HG03095 (cell line): ENCODE data around the gene NTN1.

Source experiments
- ATAC-seq: cut with Tn5 transposase; IDR thresholded peaks from one replicate; pipeline ENCODE4 v1.9.1; 2021; ENCODE audit warnings: moderate library complexity; ENCODE audit not compliant: unreplicated experiment

The NTN1 gene

DNA sequence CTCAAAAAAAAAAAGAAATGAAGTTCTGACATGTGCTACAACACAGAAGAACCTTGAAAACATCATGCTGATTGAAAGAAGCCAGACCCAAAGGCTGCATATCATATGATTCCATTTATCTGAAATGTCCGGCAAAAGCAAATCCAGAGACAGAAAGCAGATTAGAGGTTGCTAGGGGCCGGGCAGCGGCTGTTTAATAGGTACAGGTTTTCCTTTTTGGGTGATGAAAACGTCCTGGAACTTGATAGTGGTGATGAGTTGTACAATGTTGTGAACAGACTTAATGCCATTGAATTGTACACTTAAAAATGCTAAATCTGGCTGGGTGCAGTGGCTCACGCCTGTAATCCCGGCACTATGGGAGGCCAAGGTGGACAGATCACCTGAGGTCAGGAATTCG is 166.5 kb downstream of the NTN1 start:
- no peak for ATAC-seq

DNA sequence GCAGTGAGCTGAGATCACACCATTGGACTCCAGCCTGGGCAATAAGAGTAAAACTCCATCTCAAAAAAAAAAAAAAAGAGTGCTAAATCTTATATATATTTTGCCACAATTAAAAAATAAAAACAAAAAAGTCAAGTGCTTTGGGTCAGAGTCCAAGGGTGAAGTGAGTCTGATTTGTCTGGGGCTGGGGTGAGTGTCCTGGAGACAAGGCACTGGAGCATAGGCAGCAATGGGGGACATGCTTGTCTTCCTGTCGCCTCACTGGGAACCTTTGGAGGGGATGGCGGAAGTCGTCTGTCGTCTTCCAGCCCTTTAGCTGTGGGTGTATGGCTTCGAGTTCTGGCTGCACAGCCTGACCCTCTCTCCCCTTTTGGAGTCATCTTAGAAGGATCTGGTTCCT is 167.1 kb downstream of the NTN1 start:
- no peak for ATAC-seq

- no peak for ATAC-seq
Observed at GRCh38 chr17:9189870-9190269, 168.6 kb downstream of the NTN1 start.

DNA sequence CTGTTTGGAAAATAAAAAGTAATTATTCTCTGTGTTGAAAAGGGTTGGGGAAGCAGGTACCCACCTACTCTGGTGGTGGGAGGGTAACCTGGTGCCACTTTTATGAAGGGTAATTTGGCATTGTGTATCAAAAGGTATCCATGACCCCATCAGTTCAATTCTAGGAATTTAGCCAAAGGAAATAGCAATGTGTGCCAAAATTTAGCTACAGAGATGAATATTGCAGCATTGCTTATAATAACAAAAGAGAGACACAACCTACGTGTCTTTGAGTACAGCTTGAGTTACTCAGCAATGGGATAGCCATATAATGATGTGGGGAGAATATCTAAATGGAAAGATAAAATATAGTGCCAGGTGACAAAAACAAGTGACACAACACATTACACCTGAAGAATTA is 170.7 kb downstream of the NTN1 start:
- no peak for ATAC-seq

DNA sequence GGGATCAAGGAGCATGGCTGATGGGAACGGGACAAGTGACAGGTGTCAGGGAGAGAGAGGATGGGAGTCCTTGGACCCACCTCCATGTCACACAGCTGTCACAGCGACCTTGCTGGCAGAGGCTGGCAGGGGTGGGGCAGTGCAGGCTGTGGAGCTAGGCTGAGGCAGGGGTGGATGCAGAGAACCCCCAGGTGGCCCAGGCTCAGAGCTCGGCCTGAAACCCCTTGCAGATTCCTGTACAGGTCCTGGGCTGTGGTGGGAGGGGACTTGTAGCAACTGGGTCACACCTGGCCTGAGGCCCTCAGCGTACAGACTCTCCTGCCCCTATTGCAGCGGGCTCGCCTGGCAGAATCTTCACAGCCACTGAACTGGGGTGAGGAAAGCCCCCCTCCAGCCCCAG is 174.1 kb downstream of the NTN1 start:
- no peak for ATAC-seq

- no peak for ATAC-seq
Observed at GRCh38 chr17:9195961-9196670, 174.8 kb downstream of the NTN1 start.

DNA sequence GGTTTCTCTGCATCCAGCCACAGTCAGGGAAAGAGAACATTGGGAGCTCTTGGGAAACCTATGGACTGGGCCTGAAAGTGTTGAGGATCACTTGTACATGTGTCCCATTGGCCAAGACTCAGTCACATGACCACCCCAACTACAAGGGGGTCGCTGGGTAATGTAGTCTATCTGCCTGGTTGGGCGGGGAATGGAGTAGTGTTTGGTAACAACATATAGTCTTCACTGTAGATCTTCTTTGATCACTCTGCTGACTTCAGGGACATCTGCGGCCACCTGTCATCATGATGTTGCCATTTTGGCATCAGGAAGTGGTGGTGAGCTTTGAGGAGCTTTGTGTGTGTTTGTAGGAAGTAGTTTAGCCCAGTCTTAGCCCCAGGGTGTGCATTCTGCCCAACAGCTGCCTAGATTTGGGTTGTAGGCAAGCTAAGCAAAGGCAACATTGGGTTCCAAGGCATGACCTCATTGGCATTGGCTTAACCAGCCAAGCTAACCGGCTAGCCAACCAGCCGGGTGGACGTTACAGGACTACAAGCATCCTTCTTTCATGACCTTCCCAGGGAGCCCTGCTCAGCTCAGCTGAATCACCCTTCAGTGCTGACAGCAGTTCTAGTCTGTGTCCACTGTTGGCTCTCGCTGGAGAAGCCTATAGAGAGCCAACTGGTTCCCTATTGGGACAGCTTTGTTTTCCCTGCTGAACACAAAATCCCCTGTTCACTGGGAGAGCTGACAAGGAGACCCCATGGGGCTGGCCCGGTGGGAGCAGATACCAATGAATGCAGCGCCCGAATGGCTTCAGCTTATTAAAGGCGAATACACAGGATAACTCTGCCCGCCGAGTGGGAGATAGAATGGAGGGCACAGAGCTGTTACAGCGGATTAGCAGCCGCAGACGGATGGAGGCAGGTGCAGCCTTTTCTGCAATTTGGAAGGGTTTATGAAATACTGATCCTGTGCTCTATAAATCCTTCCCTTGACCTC is 178.6 kb downstream of the NTN1 start:
- ATAC-seq, result no peak

- peak; percentile 60 for ATAC-seq
Observed at GRCh38 chr17:9200699-9201359, 179.5 kb downstream of the NTN1 start.

DNA sequence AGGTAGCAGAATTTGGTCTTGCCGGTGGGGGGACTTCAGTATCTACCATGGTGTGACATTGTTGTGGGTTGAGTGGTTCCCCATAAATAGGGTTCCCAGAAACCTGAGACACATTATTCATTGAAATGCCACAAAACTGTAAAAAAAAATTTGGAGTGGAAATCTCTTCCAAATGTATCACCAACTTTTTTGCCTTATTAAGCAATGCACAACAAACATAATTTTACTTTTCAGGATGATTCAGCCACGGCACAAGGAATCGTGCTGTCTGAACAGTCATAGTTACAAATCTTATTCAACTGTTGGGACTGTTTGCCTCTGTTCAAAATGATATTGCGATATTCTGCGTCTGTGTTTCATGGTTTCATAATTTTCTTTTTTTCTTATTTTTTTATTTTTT is 181.2 kb downstream of the NTN1 start:
- no peak for ATAC-seq

GRCh38 chr17:9203771-9204425 is 182.6 kb downstream of the NTN1 start:
- no peak for ATAC-seq

DNA sequence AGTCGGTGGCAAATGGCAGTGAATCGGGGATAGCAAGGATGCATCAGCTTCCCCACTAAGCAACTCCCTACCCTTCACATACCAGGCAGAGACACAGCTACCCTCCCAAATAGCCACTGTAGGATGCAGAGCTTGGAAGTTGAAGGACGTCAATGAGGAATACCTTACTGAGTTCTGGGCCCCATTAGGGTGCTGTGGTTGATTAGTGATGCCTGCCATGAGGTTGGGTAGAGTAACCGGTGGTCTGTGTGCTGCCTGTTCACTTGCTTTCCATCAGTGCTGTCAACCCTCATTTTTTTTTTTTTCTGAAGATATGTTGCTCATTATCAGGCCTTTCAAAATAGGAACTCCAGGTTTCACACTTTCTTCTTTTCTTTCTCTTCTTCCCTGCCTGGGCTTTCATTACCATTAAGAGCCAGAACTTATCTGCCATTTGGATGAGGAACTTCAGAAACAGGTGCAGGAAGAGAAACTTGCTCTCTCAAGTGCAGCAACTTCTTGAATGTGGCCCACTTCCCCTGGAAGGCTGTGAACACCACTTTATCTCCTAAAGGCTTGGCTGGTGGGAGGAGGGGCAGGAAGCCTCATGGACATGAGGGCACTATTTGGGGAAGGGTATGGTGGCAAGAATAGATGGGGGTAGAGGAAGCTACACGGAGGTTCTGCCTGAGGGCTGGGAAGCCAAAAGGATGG is 183.5 kb downstream of the NTN1 start:
- ATAC-seq, result no peak

DNA sequence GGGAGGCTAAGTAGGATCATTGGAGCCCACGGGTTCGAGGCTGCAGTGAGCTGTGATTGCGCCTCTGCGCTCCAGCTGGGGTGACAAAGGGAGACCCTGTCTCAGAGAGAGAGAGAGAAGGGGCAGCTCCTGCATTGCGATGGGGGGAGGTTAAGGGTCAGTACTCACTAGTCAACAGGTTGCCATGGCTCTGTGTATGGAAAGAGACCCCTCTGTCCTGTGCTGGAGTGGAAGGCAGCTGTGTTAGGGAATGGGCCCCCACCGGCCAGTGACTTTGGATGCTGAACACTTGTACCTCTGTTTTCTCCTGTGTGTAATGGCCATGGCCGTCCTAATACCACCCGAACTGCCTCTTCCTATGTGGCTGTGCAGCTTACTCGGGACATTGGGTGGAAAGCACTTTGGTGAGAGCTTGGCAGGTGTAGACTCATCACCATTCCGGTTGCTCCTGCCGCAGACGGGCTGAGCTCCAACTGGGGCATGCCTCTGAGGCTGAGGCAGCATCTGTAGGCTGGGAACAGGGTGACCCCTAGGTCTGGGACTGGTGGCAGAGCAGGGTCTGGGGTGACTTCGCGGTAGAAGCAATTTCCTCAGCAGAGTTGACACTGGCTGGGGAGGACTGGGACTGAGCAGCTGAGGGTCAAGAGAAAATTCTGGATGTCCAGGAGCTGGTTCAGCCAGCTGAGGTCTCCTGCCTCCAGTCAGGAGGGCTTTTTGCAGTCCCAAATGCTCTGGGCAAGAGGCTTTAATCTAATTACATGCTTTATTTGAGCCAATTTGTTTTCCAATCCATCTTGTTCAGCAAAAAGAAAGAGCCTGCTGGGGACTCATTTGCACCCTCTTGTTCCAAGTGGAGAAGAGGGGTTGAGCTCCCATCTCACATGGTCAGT is 184.5 kb downstream of the NTN1 start:
- ATAC-seq, result no peak

DNA sequence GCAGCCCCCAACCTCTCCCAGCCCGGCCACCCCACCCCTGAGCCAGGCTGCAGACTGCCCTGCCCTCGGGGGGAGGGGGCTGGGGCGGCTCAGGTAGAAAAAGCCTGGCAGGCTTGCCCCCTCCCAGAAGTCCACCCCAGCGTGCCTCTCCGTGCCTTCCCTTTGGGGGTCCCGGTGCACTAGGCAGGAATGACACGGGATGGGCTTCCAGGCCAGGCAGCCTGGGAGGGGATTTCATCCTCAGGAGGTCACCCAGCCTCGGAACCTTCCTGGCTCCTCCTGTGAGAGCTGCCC is 185.0 kb downstream of the NTN1 start:
- no peak for ATAC-seq

DNA sequence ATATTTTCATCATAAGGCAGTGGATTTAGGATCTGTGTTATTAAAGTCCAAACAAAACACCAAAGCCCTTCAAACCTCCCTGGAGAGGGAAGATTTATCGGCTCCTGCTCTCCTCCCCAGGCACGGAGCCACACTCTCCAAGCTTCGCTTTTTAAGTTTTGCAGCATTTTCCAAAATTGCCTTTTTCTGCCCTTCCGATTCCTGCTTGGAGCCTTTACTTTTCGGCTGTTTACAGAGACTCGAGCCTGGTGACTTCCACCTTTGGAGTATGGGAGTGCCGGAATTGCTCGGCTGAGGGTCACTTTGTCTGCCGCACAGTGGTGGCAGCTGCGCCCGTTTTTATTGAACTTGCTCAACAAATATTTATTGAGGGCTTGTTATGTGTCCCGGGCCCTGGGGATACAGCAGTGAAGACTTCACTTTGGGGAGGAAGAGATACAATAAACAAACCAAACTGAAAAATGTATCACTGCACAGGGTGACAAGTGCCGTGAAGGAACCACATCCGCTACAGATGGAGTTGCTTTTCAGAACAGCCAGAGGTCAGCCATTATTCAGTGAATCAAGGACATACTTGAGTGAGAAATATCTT is 185.5 kb downstream of the NTN1 start:
- no peak for ATAC-seq

GRCh38 chr17:9208381-9209105 is 187.2 kb downstream of the NTN1 start:
- no peak for ATAC-seq

DNA sequence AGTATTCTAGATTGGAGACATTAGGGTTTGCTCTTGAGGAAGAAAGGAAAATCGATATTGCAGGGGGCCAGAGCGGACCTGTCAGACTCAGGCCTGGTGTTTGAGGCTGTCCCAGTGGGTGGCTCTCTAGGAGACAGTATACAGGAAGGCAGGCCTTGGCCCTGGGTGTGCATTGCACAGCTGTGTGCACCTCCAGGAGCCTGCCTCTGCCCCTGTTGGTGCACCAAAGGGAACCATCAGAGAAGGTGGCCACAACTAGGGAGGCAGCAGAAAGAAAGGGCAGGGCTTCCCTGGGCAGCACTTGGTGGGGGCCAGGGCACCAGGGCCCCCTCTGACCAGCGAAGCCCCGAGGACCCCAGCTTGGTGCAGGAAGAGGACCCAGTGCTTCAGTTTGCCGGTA is 188.0 kb downstream of the NTN1 start:
- no peak for ATAC-seq

DNA sequence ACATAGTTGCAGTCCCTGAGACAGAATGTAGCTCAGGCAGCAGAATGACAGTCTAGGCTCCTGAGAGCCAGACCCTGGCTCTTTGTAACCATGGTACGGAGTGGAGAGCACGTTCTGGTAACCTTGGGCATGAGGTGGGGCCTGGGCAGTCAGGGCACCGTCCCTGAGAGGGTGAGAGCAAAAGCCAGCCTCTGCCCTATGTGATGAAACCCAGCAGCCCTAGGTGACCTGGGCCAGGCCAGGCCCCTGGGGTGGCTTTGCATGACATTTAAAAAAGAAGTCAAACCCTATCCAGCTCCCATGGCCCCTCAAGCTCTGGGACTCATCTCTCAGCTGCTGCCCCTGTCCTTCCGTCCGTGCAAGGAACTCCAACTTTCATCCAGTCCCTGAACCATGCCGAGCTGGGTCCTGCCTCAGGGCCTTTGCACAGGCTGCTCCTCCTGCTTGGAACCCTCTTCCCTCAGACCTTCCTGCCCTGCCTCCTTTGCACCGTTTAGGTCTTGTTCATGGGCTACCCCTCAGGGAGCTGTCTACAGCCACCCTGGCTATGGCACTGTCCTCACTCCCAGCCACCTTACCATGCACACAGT is 188.6 kb downstream of the NTN1 start:
- no peak for ATAC-seq

DNA sequence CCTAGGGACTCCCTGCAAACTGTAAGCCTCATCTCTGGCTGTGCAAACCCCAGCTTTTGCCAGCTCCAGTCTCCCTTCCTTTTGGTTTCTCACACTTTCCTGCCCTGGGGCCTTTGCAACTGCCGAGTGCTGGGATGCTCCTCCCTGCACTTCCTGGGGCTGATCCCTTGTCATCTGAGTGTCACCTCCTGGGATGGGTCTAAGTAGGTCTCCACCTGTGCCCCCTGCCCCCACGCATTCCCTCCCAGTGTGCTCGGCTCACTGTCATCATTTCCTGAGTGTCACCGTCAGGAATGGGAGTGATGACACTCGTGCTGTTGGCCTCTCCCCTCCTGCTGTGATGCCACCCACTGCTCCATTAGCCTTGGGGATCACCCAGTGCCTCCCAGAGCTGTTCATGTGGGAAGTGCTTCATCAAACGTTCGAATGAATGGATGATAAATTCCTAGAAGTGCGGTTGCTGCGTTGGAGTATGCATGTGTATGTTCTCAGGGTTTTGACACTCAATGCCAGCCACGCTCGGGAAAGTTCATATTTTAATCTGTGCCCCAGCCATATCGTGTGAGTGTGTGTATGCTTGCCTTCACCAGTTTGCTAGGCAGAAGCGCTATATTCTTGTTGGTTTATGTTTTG is 189.9 kb downstream of the NTN1 start:
- no peak for ATAC-seq
